Upper lobe of right lung (tissue), 1 donor: ENCODE measurements around the gene ELOVL5. TPM values are rescaled to one million over a fixed set of nuclear protein-coding genes. Genes with fewer than 3 reads are reported as not detected.
"Not testable (repeated sequence)": the region's sequence is repeated elsewhere in the genome, so short reads cannot be mapped to it uniquely, and the experiment has no call there.

Experiments
- ATAC-seq: fragments of 200-7000 bp; cut with Tn5 transposase; one replicate; pipeline ENCODE4 v1.9.1; 2020; ENCODE audit warnings: mild to moderate bottlenecking, moderate library complexity
- DNase-seq: peaks from one replicate; pipeline ENCODE4 v3.0.0-alpha.2; 2020
- H3K27ac ChIP-seq: fragments of 200-600 bp; one replicate; pipeline ENCODE4 v1.8.0; 2022
- H3K27me3 ChIP-seq: fragments of 200-600 bp; one replicate; pipeline ENCODE4 v1.8.0; 2022; ENCODE audit warnings: mild to moderate bottlenecking
- H3K36me3 ChIP-seq: fragments of 200-600 bp; one replicate; pipeline ENCODE4 v1.8.0; 2022
- H3K4me1 ChIP-seq: fragments of 200-600 bp; one replicate; pipeline ENCODE4 v1.8.0; 2022
- H3K4me3 ChIP-seq: fragments of 200-600 bp; one replicate; pipeline ENCODE4 v1.8.0; 2022; ENCODE audit warnings: mild to moderate bottlenecking
- H3K9me3 ChIP-seq: fragments of 200-600 bp; one replicate; pipeline ENCODE4 v1.8.0; 2022
- intact Hi-C: fragments of 100-400 bp; cut with DNase I; formaldehyde crosslinking; loops from one replicate; pipeline ENCODE4 v1.11.0; 2022
- total RNA-seq: library from RNA; stranded (reverse); fragmentation: NEBNext Ultra II Directional; extraction: Animal tissue kit (Norgen Biotek cat#: 25700); gene quantifications from one replicate; pipeline ENCODE4 v1.2.1, GENCODE V29; 2021
- TF ChIP-seq, protein P1 (sequence below): fragments of 200-600 bp; IDR thresholded peaks from one replicate; pipeline ENCODE4 v1.8.0; 2022; ENCODE audit warnings: antibody characterized with exemption
- donor health status: DM: no; HTN: yes; CAD: no; lungs with severe emphysema.

The ELOVL5 gene
- total RNA-seq, 1 donor from 2014 or later: 80.4 TPM

DNA sequence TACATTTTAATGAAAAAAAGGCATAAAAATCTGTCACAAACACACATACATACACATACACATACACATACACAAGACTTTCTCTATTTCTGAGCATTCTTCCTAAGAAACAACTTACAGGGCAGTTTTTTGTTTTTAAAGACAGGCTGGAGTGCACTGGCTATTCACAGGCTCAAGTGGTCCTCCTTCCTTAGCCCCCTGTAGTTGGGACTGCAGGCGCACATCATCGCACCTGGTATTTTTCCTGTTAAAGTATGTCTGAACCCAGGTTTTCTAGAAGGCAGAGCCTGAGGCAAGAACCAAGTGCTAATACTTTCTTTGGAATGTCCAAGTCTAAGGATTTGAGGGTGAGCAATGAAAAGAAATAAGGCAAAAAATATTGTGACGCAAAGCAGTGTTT is 41.3 kb upstream of the ELOVL5 start:
- Histone ChIP-seq H3K27ac (no peak overlapping the region), H3K27me3 (no peaks in the 10 kb centered on the region), H3K4me3 (no peak overlapping the region), H3K4me1 (no peaks in the 10 kb centered on the region), H3K36me3 (no peaks in the 10 kb centered on the region), H3K9me3 (no peaks in the 10 kb centered on the region)
- intact Hi-C loops: no loop called here
- no peak for ATAC-seq
- TF ChIP-seq, protein P1, sequence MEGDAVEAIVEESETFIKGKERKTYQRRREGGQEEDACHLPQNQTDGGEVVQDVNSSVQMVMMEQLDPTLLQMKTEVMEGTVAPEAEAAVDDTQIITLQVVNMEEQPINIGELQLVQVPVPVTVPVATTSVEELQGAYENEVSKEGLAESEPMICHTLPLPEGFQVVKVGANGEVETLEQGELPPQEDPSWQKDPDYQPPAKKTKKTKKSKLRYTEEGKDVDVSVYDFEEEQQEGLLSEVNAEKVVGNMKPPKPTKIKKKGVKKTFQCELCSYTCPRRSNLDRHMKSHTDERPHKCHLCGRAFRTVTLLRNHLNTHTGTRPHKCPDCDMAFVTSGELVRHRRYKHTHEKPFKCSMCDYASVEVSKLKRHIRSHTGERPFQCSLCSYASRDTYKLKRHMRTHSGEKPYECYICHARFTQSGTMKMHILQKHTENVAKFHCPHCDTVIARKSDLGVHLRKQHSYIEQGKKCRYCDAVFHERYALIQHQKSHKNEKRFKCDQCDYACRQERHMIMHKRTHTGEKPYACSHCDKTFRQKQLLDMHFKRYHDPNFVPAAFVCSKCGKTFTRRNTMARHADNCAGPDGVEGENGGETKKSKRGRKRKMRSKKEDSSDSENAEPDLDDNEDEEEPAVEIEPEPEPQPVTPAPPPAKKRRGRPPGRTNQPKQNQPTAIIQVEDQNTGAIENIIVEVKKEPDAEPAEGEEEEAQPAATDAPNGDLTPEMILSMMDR: no peak
- no peak for DNase-seq

GRCh38 chr6:53388615-53389014 is 39.9 kb upstream of the ELOVL5 start:
- H3K4me3 ChIP-seq, H3K4me1 ChIP-seq, DNase-seq, H3K27ac ChIP-seq, H3K27me3 ChIP-seq, ATAC-seq, intact Hi-C loops, H3K36me3 ChIP-seq, H3K9me3 ChIP-seq: not testable (repeated sequence)

- intact Hi-C loops: no loop called here
- no peaks in the 10 kb centered on the region for H3K27me3 ChIP-seq
- TF ChIP-seq, protein P1: no peak
- no peak overlapping the region for H3K27ac ChIP-seq
- H3K36me3 ChIP-seq: no peaks in the 10 kb centered on the region
- no peaks in the 10 kb centered on the region for H3K4me1 ChIP-seq
- no peak overlapping the region for H3K4me3 ChIP-seq
- DNase-seq (no peak), ATAC-seq (no peak)
- H3K9me3 ChIP-seq: no peaks in the 10 kb centered on the region
Observed at GRCh38 chr6:53382421-53382820, 33.7 kb upstream of the ELOVL5 start.

- ATAC-seq (no peak), DNase-seq (no peak)
- no peaks in the 10 kb centered on the region for H3K9me3 ChIP-seq
- H3K4me1 ChIP-seq: no peaks in the 10 kb centered on the region
- H3K4me3 ChIP-seq: no peak overlapping the region
- no peaks in the 10 kb centered on the region for H3K27me3 ChIP-seq
- TF ChIP-seq, protein P1: no peak
- H3K36me3 ChIP-seq: no peaks in the 10 kb centered on the region
- intact Hi-C loops: no loop called here
- H3K27ac ChIP-seq: no peak overlapping the region
Observed at GRCh38 chr6:53378208-53378607, 29.5 kb upstream of the ELOVL5 start.

DNA sequence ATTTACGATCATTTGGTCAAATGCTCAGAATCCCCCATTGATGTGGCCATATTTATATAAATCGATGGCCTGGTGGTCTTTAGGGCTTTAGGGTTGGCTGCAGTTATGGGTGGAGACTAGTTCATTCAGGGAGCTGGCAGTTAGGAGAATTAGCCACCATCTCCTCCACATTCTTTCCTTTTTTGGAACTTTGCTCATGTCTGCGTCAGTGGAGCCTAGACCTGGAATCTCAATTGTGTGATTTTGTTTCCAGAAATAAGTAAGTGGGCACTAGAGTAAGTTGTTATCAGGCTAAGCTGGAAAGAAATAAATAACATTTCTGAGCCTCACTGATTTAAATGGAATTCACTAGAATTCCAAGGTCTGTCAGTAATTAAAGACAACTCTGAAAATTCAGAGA is 29.0 kb upstream of the ELOVL5 start:
- H3K36me3 ChIP-seq: no peaks in the 10 kb centered on the region
- no peak for ATAC-seq

GRCh38 chr6:53377289-53377688 is 28.5 kb upstream of the ELOVL5 start:
- H3K27me3 ChIP-seq: no peaks in the 10 kb centered on the region
- no peaks in the 10 kb centered on the region for H3K36me3 ChIP-seq
- ATAC-seq (no peak), DNase-seq (no peak)
- H3K27ac ChIP-seq: no peak overlapping the region
- no peak overlapping the region for H3K4me3 ChIP-seq
- TF ChIP-seq, protein P1: no peak
- intact Hi-C loops: no loop called here
- no peaks in the 10 kb centered on the region for H3K9me3 ChIP-seq
- H3K4me1 ChIP-seq: no peaks in the 10 kb centered on the region

More for the DNA sequence above, 29.0 kb upstream of the ELOVL5 start:
- intact Hi-C loops: no loop called here
- Histone ChIP-seq H3K4me3 (no peak overlapping the region), H3K4me1 (no peaks in the 10 kb centered on the region), H3K27ac (no peak overlapping the region), H3K27me3 (no peaks in the 10 kb centered on the region), H3K9me3 (no peaks in the 10 kb centered on the region)
- TF ChIP-seq, protein P1: no peak
- DNase-seq: no peak
